BE2C (cell line): Measurements from ENCODE around the gene INO80.
"Not testable (repeated sequence)": the region's sequence is repeated elsewhere in the genome, so short reads cannot be mapped to it uniquely, and the experiment has no call there.

Source experiments
- DNase-seq: peaks from one replicate; pipeline ENCODE4 v3.0.0-alpha.2; 2020
- H3K27me3 ChIP-seq: fragments of 250-450 bp; sonication (Bioruptor Pico); 2 replicates; pipeline ENCODE4 v1.5.1; 2020; ENCODE audit warnings: mild to moderate bottlenecking
- H3K36me3 ChIP-seq: fragments of 250-450 bp; sonication (Bioruptor Pico); 2 replicates; pipeline ENCODE4 v1.5.1; 2020; ENCODE audit warnings: mild to moderate bottlenecking
- H3K4me1 ChIP-seq: fragments of 250-450 bp; sonication (Bioruptor Pico); 2 replicates; pipeline ENCODE4 v1.5.1; 2020
- H3K4me3 ChIP-seq: 2 replicates; pipeline ENCODE4 v1.5.1; 2011; ENCODE audit warnings: low read depth, low read length
- H3K9me3 ChIP-seq: fragments of 250-450 bp; sonication (Bioruptor Pico); 2 replicates; pipeline ENCODE4 v1.5.1; 2020
- TF ChIP-seq, protein P1 (sequence below): IDR thresholded peaks from 2 replicates; pipeline ENCODE4 v1.5.1; 2012; ENCODE audit warnings: mild to moderate bottlenecking, low read depth, low read length

Gene INO80

DNA sequence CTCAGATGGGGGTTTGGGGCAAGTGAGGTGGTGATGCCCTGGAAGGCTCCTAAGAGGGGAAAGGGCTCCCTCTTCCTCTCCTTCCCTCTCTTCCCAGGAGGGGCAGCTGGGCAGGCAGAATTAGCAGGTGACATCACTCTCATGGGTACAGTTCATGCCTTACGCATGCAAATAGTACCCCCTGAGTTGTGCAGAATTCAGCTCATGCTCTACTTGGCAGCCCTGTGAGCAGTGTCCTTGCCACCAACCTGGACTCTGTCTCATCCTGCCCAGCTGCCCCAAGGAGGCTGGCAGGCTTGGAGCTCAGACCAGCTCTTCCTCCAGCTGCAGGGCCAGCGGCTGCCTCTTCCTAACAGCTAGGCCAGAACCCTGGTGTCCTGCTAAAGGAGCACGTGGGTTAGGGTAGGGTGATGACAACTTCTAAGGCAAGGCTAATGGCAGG lies 159.5 kb downstream of the INO80 start:
- TF ChIP-seq, protein P1, sequence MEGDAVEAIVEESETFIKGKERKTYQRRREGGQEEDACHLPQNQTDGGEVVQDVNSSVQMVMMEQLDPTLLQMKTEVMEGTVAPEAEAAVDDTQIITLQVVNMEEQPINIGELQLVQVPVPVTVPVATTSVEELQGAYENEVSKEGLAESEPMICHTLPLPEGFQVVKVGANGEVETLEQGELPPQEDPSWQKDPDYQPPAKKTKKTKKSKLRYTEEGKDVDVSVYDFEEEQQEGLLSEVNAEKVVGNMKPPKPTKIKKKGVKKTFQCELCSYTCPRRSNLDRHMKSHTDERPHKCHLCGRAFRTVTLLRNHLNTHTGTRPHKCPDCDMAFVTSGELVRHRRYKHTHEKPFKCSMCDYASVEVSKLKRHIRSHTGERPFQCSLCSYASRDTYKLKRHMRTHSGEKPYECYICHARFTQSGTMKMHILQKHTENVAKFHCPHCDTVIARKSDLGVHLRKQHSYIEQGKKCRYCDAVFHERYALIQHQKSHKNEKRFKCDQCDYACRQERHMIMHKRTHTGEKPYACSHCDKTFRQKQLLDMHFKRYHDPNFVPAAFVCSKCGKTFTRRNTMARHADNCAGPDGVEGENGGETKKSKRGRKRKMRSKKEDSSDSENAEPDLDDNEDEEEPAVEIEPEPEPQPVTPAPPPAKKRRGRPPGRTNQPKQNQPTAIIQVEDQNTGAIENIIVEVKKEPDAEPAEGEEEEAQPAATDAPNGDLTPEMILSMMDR: no peak
- no peaks in the 10 kb centered on the region for H3K9me3 ChIP-seq
- DNase-seq: no peak
- H3K36me3 ChIP-seq: no peaks in the 10 kb centered on the region
- no peak overlapping the region; the same call in 1 of the 2 replicates for H3K4me3 ChIP-seq
- peaks cover 10% of the 10 kb centered on the region for H3K4me1 ChIP-seq
- no peaks in the 10 kb centered on the region for H3K27me3 ChIP-seq

DNA sequence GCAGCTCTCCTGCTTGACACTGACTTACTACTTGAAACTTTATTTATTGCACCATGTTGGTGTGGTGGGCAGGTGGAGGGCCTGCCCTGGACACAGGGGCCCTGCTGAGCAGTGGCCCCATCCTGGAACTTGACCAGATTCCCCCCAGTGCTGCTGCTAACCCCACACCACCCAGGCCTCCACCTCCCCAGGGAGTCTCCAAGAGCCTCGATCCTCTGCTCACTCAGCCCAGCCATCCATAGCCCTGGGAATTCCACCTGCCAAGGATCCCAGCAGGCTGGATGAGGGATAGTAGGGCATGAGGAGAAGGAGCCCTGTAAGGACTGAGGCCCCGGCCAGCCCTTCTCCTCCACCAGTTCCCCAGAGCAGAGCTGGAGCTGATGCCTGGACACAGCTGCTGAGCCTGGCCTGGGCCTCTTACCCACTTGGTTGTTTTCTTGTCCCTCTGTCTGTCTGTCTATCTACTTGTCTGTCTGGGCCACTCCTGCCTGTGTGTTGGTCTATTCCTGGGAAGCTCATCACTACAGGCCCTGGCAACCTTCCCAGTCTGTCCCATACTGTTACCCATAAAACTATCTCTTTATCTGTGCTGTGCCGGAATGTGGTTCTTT lies 160.0 kb downstream of the INO80 start:
- peak overlapping the region; percentile 87; the same call in 1 of the 2 replicates for H3K4me3 ChIP-seq
- H3K4me1 ChIP-seq: peaks cover 10% of the 10 kb centered on the region
- TF ChIP-seq, protein P1: no peak
- no peaks in the 10 kb centered on the region for H3K36me3 ChIP-seq
- no peaks in the 10 kb centered on the region for H3K27me3 ChIP-seq
- no peak for DNase-seq
- no peaks in the 10 kb centered on the region for H3K9me3 ChIP-seq

DNA sequence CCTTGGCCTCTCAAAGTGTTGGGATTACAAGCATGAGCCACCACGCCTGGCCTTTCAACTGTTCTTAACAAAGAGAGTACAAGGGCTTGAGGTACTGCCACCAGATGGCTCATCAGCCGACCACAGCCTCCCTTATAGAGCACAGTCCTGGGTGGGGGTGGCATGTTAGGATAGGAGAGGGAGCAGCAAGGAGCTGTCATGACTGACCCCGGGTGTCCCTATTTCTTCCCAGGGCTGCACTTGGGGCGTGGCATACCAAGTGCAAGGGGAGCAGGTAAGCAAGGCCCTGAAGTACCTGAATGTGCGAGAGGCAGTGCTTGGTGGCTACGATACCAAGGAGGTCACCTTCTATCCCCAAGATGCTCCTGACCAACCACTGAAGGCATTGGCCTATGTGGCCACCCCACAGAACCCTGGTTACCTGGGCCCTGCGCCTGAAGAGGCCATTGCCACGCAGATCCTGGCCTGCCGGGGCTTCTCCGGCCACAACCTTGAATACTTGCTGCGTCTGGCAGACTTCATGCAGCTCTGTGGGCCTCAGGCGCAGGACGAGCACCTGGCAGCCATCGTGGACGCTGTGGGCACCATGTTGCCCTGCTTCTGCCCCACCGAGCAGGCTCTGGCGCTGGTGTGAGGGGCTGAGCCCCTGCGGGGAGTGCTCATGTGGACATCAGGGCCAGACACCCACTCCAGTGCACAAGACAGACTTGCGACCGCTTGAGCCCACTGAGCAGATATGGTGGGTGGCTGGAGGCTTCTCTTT lies 160.8 kb downstream of the INO80 start:
- Histone ChIP-seq H3K36me3 (no peaks in the 10 kb centered on the region), H3K27me3 (no peaks in the 10 kb centered on the region), H3K4me3 (peak overlapping the region; percentile 87; the same call in 1 of the 2 replicates), H3K4me1 (peaks cover 10% of the 10 kb centered on the region), H3K9me3 (no peaks in the 10 kb centered on the region)
- TF ChIP-seq, protein P1: no peak
- DNase-seq: no peak

DNA sequence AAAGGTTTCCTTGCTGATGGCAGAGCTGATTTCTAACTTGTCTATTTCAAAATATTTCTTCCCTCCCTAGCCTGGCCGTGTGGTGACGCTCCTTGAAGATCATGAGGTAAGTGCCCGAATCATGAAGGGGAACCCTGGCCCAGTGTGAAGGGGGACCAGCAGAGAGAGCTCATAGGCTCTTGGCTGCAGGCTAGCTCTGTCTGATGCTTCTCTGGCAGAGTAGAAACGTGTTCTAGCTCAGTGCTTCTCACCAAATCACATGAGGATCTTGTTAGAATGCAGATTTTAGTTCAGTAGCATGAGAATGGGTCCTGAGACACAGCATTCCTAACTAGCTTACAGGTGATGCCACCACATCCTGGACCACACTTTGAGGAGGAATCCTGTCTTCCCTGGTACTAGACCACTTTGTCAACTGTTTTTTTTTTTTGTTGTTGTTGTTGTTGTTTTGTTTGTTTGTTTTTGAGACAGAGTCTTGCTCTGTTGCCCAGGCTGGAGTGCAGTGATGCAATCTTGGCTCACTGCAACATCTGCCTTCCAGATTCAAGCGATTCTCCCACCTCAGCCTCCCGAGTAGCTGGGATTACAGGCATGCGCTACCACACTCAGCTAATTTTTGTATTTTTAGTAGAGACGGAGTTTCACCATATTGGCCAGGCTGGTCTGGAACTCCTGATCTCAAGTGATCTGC lies 161.8 kb downstream of the INO80 start:
- not testable (repeated sequence) for H3K4me1 ChIP-seq, DNase-seq, H3K27me3 ChIP-seq, H3K9me3 ChIP-seq, H3K36me3 ChIP-seq
- H3K4me3 ChIP-seq: peak overlapping the region; percentile 87

DNA sequence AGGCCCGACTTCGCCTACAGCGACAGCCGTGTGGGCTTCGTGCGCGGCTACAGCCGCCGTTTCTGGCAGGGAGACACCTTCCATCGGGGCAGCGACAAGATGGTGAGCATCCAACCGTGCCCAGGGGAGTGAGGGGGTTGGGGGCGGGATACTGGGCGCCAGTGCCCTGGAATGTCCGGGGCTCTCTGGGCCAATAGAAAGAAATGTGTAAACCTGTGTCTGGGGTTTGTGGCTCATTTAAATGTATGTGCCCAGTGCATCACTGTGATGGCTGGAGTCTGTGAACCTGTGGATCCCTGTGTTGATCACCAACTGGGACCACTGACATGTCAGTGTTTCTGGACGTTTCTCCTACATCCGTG lies 162.4 kb downstream of the INO80 start:
- no peak for DNase-seq
- Histone ChIP-seq H3K27me3 (no peaks in the 10 kb centered on the region), H3K4me3 (peak overlapping the region; percentile 87), H3K9me3 (no peaks in the 10 kb centered on the region), H3K36me3 (no peaks in the 10 kb centered on the region), H3K4me1 (no peaks in the 10 kb centered on the region; the same call in none of the 2 replicates)
- TF ChIP-seq, protein P1: no peak

DNA sequence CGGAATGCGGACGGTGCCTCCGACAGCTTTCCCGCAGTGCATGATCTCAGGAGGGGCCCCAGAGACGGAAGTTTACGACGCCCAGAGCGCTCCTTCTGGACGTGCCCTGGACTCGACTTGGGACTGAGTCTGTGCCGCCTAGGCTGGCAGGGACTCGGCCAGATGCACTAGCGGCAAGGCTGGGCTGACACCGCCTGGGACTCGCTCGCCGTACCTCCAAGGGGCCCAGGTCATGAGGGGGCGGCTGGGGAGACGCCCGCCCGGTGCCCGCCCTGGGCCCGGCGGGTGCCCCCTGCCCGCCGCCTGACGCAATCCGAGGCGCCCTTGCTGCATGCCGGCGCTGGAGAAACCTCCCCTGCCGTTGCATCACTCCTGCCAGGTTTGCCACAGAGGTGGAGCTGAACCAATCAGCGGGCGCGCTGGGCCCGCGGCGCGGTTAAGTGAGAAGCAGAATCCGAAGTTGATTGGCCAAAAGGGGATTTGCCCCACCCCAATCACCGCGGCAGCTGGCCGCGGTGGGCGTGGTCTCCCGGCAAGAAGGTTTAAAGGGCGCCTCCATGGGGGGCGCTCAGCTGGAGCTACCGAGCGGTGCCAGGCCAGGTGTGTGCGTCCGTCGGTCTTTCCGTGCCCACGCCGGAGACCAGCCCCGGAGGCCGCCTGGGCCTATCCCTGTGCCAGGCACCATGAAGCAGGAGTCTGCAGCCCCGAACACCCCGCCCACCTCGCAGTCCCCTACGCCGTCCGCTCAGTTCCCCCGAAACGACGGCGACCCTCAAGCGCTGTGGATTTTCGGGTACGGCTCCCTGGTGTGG lies 163.0 kb downstream of the INO80 start, which contains the start of gene CHAC1:
Gene CHAC1 (plus strand): TSS at position 571 of the 812 bp plus-strand sequence. CDS start 113 bp downstream, at position 684.
- no peaks in the 10 kb centered on the region for H3K27me3 ChIP-seq
- H3K36me3 ChIP-seq: no peaks in the 10 kb centered on the region
- no peaks in the 10 kb centered on the region for H3K9me3 ChIP-seq
- peak; percentile 98 for DNase-seq
- TF ChIP-seq, protein P1: no peak
- H3K4me1 ChIP-seq: no peaks in the 10 kb centered on the region; the same call in none of the 2 replicates
- peak within 1 kb of the TSS; percentile 87 for H3K4me3 ChIP-seq
